HG03135 (cell line): ENCODE results near the gene PTTG2.
"Not testable (repeated sequence)": the region's sequence is repeated elsewhere in the genome, so short reads cannot be mapped to it uniquely, and the experiment has no call there.

Source experiments
- ATAC-seq: cut with Tn5 transposase; IDR thresholded peaks from one replicate; pipeline ENCODE4 v1.9.1; 2021; ENCODE audit warnings: mild to moderate bottlenecking, moderate library complexity; ENCODE audit not compliant: unreplicated experiment

PTTG2 gene

GRCh38 chr4:37953620-37954293, 6.4 kb upstream of the PTTG2 start:
- no peak for ATAC-seq

- no peak for ATAC-seq
Observed at GRCh38 chr4:37956941-37957340, 3.3 kb upstream of the PTTG2 start.

GRCh38 chr4:37958932-37959331, 1.3 kb upstream of the PTTG2 start:
- ATAC-seq = no peak

GRCh38 chr4:37960679-37961450, 667 bp downstream of the PTTG2 start:
- ATAC-seq = no peak

DNA sequence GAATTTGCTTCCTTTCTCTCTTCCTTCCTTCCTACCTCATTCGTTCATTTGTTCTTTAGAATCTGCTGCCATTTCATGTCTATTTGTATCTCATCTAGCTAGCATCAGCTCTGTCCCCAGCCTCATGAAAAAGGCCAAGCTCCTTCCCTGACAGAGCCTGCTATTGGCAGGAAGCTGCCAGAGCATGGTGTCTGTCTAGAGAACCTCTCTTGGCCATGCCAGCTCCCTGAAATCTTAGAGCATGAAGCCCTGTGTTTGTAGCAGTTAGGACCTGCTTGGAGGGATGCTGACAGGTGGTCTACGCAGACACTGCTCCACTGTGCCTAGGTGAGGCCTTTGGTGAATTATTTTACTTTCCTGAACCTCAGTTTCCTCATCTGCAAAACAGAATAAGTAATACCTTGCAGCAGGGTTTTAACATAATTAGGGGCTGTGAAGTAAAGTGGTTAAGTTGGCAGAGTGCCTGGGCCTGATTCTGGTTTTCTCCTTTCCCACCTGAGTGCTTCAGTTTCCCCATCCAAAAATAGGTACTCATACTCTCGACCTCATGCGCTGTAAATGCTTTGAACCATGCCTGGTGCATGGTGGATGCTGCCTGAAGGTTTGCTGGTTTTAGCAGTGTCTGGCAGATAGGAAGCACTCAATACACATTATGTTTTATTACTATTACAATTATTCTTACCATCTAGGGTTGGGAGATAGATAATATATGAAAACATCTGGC, 4.7 kb downstream of the PTTG2 start:
- ATAC-seq = no peak

DNA sequence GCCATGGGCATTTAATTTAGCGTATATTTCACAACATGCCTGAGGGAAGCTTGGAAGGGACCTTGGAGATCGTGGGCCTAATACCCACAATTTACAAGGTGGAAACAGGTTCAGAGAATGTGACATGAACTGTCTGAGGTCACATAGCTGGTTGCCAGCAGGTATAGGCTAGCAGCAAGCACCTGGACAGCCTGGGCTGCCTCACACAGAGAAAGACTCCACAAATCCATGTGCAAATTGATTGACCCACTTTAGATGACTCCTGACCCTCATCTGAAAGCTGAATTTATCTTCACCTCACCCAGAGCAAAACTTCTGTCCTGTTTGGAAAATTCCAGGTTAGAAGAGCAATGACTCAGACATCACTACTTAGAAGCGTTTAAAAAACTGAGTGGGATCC, 5.8 kb downstream of the PTTG2 start:
- ATAC-seq = no peak

DNA sequence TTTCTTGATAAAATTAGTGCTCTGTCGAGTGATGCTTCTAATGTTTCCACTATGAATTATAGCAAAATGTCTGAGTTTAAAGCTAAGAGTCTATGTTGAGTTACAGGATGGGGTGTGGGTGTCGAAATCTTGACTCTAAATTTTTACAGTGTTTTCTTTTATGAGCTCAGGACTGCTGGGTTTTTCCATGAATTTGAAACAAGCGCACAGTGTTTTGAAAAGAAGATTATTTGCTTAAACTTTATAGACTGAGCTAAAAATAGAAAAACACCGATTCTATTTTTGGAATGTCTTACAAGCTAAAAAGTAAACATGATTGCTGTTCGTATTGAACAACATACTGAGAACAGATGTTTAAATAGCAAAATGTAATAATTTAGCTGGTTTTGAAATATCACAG, 7.5 kb downstream of the PTTG2 start:
- ATAC-seq = no peak

DNA sequence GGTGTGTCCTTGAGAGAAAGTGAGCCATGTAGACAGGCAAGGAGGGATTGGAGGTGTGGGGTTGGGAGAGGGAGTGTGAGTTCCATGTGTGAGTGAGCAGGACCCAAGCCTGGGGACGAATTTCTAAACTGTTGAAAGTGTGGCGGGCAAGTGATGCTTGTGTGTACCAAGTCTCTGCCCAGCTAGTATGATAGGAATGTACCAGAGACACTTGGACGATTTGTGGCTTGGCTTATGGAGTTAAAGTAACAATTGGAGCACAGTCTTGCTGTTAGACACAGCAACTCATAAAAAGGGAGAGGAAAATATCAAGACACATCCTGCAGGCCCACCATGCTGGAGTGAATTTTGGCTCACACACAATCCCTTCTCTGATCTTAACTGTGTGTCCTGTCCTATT, 8.5 kb downstream of the PTTG2 start:
- no peak for ATAC-seq

DNA sequence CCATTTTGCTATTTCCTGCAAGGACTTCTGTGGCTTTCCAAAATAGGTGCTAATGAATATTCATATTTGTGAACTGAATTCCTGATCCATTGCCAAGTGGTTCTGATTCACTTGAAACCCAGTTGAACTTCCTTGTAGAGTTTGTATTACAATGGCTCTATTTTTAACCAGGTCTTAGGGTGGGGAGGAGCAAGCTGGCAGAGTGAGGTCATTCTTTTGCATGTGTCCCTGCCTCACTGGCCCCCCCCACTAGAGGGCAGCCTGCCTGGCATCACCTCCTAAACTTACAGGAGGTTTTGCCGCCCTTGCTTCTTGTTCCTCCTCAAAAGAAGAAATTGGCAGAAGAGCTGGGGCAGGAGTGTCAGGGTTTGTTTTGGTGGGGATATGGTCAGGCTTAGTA, 10.5 kb downstream of the PTTG2 start:
- ATAC-seq = no peak

DNA sequence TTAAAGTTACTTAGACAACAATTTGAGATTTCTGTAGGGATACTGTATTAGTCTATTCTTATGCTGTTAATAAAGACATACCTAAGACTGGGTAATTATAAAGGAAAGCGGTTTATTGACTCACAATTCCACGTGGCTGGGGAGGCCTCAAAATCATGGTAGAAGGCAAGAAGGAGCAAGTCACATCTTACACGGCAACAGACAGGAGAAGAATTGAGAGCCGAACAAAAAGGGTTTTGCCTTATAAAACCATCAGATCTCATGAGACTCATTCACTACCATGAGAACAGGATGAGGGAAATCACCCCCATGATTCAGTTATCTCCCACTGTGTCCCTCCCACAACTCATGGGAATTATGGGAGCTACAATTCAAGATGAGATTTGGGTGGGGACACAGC, 11.0 kb downstream of the PTTG2 start:
- ATAC-seq = no peak

GRCh38 chr4:37973441-37973840, 13.2 kb downstream of the PTTG2 start:
- ATAC-seq = no peak

GRCh38 chr4:37975321-37975822, 15.2 kb downstream of the PTTG2 start:
- not testable (repeated sequence) for ATAC-seq

GRCh38 chr4:37976507-37976906, 16.3 kb downstream of the PTTG2 start:
- ATAC-seq = no peak

- ATAC-seq = peak; percentile 76
Observed at GRCh38 chr4:37976991-37977470, 16.8 kb downstream of the PTTG2 start.

DNA sequence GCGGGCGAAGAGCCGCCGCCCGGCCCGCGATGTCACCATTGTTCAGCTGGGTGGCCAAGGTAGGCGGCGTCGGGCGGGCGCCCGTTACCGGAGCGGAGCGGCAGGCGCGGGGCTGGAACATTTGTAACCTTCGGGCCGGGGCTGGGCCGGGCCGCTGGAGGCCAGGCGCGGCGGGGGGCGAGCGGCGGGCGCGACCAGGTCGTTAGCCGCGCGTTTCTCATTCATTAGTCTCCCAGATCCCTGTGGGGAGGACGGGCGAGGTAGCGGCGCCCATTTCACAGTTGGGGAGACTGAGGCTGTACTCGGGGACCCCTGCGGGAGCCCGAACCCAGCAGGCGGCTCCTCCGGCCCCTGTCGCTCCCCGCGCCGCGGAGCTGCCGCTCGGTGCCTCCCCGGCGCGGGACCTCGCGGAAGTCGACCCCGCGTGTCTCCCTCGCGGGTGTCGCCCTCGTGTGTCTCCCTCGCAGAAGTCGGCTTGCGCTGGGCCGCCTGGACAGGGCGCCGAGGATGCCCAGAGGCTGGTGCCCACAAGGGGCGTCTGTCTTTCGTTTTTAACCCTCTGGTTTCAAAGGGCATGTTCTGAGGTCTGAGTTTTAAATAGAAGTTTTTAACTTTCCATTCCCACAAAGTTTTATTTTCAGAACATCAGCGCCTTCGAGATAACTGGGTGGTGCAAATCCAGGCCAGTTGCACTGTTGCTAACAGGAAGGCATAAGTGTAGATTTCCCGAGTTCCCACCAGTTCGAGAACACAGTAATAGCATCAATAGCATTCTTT, 17.5 kb downstream of the PTTG2 start:
- peak; percentile 60 for ATAC-seq

- peak; percentile 27 for ATAC-seq
Observed at GRCh38 chr4:37978248-37978924, 18.2 kb downstream of the PTTG2 start.

DNA sequence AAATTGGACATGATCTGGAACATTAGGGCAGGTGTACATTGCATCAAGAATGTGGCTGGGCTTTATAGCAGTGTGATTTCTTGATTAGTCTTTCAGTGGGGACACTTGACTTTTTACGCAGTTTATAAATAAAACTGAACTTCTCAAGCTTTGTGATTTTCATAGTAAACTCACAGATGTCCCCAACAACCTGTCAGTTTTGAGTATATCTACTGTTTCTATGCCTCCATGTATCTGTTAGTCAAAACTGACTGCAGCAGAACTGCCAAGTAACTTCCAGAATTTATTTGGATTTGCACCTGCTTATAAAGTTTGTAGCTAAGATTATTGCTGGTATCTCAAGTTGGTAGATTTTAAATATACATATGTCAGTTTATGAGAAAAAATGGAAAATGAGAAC, 20.0 kb downstream of the PTTG2 start:
- ATAC-seq = no peak

DNA sequence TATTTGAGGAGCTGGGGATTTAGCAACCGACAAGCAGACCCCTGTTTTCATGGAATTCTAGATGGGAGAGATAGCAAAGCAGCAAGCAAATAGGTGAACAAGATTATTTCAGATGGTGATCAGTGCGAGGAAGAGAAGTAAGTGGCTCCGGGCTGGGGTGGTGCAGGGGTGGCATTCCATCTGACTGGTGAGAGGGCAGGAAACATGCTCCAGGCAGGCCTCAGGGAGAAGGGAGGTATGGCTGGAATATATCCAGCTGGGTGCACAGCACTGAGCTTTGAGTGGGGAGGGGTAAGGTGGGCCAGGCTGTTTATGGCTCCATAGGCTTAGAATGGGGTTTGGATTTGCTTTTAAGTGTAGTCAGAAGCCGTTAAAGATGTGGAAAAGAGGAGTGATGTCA, 21.2 kb downstream of the PTTG2 start:
- ATAC-seq = no peak

DNA sequence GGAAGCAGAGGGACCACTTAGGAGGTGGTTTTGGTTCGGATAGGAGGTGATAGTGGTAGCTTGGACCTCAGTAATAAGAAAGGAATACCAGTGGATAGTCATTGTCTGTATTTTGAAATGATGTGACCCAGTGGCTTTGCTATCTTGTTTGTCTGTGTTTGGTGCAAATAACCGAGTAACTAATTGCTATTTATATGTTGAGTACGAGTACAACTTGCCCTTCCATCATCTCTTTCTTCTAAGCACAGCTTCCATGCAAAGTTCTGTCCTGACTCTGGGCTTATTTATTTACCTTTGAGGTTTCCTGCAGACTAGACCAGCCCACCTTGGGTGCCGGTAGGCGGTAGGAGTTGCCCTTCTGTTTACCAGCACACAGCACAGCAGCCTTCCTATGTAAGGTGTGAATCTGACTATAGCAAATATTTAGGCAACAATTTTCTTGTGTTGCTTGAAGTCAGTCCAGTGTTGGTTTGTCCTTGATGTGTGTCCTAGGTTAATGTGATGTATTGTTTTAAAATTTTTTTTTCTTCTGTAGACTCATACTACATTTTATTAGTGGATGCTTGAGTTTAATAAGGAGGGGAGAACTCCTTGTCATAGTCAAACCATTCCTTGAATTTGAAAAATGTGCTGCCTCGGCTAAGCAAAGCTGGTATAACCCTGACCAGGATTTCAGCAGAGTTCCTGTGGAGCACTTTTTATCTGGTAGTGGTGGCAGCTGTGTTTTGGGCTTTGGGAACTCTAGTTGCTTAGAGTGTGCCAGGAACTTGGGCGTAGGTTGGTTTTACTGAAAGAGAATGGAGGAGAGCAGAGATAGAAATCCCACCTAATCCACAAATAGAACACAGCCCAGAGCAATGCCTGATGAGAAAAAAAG, 21.9 kb downstream of the PTTG2 start:
- ATAC-seq = no peak
